A673 (cell line): Measurements from ENCODE around the gene HMGXB3. TPM values are rescaled to one million over a fixed set of nuclear protein-coding genes. Genes with fewer than 3 reads are reported as not detected.

Source experiments
- BruUV-seq: library from RNA; stranded (reverse); fragments of 400-500 nt; replicated peaks from 2 replicates; lab custom pipeline; 2021; lab: Mats Ljungman, UMichigan
- CTCF ChIA-PET: fragments of 300-600 bp; sonication (Branson Sonifier 250); formaldehyde crosslinking; loops from one replicate; lab custom pipeline; 2022; ENCODE audit warnings: antibody characterized with exemption; lab: Charles Lee
- POLR2A ChIA-PET: fragments of 300-600 bp; sonication (Branson Sonifier 250); formaldehyde crosslinking; loops from one replicate; lab custom pipeline; 2022; ENCODE audit warnings: antibody characterized with exemption; ENCODE audit not compliant: low non-redundant PET; lab: Charles Lee
- DNase-seq: peaks from one replicate; pipeline ENCODE4 v3.0.0-alpha.2; 2015; ENCODE audit warnings: low spot score
- H3K27ac ChIP-seq: fragments of 200-600 bp; sonication (generic); 2 replicates; pipeline ENCODE4 v1.5.1; 2016; ENCODE audit warnings: mixed run types, low read depth, mild to moderate bottlenecking, mixed read lengths, antibody characterized with exemption, low read length; ENCODE audit not compliant: poor library complexity, severe bottlenecking
- H3K27me3 ChIP-seq: fragments of 200-600 bp; sonication (generic); replicated peaks from 2 replicates; pipeline ENCODE4 v1.6.1; 2017; ENCODE audit warnings: mixed run types, low read depth, mild to moderate bottlenecking, mixed read lengths, antibody characterized with exemption, low read length; ENCODE audit not compliant: insufficient read depth, poor library complexity
- H3K36me3 ChIP-seq: fragments of 200-600 bp; sonication (generic); 2 replicates; pipeline ENCODE4 v1.6.1; 2016; ENCODE audit warnings: mixed run types, mild to moderate bottlenecking, mixed read lengths, antibody characterized with exemption, low read length; ENCODE audit not compliant: insufficient read depth, poor library complexity, severe bottlenecking
- H3K4me1 ChIP-seq: fragments of 200-600 bp; sonication (generic); 2 replicates; pipeline ENCODE4 v1.6.1; 2017; ENCODE audit warnings: mixed run types, mild to moderate bottlenecking, mixed read lengths, antibody characterized with exemption, low read length; ENCODE audit not compliant: insufficient read depth, poor library complexity, severe bottlenecking
- H3K4me3 ChIP-seq: fragments of 200-600 bp; sonication (generic); 2 replicates; pipeline ENCODE4 v1.5.1; 2016; ENCODE audit warnings: low read depth, mixed run types, mild to moderate bottlenecking, mixed read lengths, low read length; ENCODE audit not compliant: poor library complexity, severe bottlenecking
- H3K9me3 ChIP-seq: fragments of 200-600 bp; sonication (generic); 2 replicates; pipeline ENCODE4 v1.6.1; 2016; ENCODE audit warnings: mixed run types, low read depth, mild to moderate bottlenecking, mixed read lengths, antibody characterized with exemption, low read length; ENCODE audit not compliant: poor library complexity, severe bottlenecking
- EZH2 ChIP-seq: fragments of 200-600 bp; sonication (generic); IDR thresholded peaks from 2 replicates; pipeline ENCODE4 v1.6.1; 2017; ENCODE audit warnings: borderline replicate concordance, low read depth, mild to moderate bottlenecking, mixed read lengths, antibody characterized with exemption, low read length; ENCODE audit not compliant: poor library complexity, severe bottlenecking
- intact Hi-C: fragments of 100-400 bp; cut with micrococcal nuclease; formaldehyde crosslinking; loops from one replicate; pipeline ENCODE4 v1.10.0; 2022; ENCODE audit not compliant: unreplicated experiment
- total RNA-seq: library from RNA; stranded (reverse); gene quantifications from 2 replicates; pipeline ENCODE4 v1.2.3, GENCODE V29; 2021
- TF ChIP-seq, protein P1 (sequence below): fragments of 300-800, 200-600 bp; sonication (generic); conservative IDR thresholded peaks from 2 replicates; pipeline ENCODE4 v1.5.1; 2017; ENCODE audit warnings: low read depth, mild to moderate bottlenecking, antibody characterized with exemption, low read length, moderate library complexity, mixed read lengths

HMGXB3 gene
- total RNA-seq, 1 experiment from 2014 or later: 52.6 TPM

DNA sequence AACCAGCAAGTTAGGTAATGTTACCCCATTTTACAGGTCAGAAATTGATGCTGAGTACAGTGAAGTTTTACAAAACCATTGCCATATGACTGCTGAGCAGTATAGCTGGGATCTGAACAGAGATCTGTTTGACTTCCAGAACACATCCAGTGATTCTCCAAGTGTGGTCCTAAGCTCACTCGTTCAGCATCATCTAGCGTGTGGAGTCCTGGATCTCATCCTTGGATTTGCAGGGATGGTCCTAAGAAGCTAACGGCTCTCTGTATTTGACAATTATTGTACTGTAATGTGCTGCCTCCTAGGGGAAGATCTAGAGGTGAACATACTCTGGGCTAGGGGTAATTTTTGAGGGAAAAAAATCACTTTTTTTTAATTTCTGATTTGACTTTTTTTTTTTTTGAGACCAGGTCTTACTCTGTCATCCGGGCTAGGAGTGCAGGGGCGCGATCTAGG lies 38.6 kb upstream of the HMGXB3 start:
- BruUV-seq: no TSS peak
- peak; percentile 78 for DNase-seq

GRCh38 chr5:149962601-149963300 lies 37.8 kb upstream of the HMGXB3 start:
- no TSS peak for BruUV-seq
- H3K27me3 ChIP-seq: no peaks in the 10 kb centered on the region
- H3K4me1 ChIP-seq: peaks cover 36% of the 10 kb centered on the region
- peak overlapping the region; percentile 92 for H3K27ac ChIP-seq
- DNase-seq: peak; percentile 38
- TF ChIP-seq, protein P1, sequence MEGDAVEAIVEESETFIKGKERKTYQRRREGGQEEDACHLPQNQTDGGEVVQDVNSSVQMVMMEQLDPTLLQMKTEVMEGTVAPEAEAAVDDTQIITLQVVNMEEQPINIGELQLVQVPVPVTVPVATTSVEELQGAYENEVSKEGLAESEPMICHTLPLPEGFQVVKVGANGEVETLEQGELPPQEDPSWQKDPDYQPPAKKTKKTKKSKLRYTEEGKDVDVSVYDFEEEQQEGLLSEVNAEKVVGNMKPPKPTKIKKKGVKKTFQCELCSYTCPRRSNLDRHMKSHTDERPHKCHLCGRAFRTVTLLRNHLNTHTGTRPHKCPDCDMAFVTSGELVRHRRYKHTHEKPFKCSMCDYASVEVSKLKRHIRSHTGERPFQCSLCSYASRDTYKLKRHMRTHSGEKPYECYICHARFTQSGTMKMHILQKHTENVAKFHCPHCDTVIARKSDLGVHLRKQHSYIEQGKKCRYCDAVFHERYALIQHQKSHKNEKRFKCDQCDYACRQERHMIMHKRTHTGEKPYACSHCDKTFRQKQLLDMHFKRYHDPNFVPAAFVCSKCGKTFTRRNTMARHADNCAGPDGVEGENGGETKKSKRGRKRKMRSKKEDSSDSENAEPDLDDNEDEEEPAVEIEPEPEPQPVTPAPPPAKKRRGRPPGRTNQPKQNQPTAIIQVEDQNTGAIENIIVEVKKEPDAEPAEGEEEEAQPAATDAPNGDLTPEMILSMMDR: no peak
- no peak for TF ChIP-seq EZH2
- intact Hi-C loops: no loop called here
- peak overlapping the region; percentile 85 for H3K4me3 ChIP-seq
- peaks cover 14% of the 10 kb centered on the region for H3K36me3 ChIP-seq
- POLR2A ChIA-PET: interaction anchor here (0.6 to 0.7 kb wide), 2 partner anchors 14 to 334 kb away, joined by 3 read pairs; no protein-coding TSS in a partner anchor
- CTCF ChIA-PET: interaction anchor here (1.0 to 2.3 kb wide), 6 partner anchors 25 to 129 kb away, joined by 3 to 17 read pairs (median 8); no protein-coding TSS in a partner anchor
- no peaks in the 10 kb centered on the region for H3K9me3 ChIP-seq

More for the DNA sequence above, 38.6 kb upstream of the HMGXB3 start:
- H3K27ac ChIP-seq: peak overlapping the region; percentile 92
- ChIA-PET CTCF (interaction anchor here (0.6 to 2.3 kb wide), 8 partner anchors 10 to 147 kb away, joined by 3 to 17 read pairs (median 7); no protein-coding TSS in a partner anchor), POLR2A (interaction anchor here (0.6 to 0.7 kb wide), 3 partner anchors 45 to 333 kb away, joined by 3 read pairs; no protein-coding TSS in a partner anchor)
- H3K27me3 ChIP-seq: no peaks in the 10 kb centered on the region
- TF ChIP-seq, protein P1: peak; percentile 60
- no peak for TF ChIP-seq EZH2
- peaks cover 11% of the 10 kb centered on the region for H3K36me3 ChIP-seq
- peaks cover 36% of the 10 kb centered on the region for H3K4me1 ChIP-seq
- no peaks in the 10 kb centered on the region for H3K9me3 ChIP-seq
- intact Hi-C loops: loop anchor here (2.0 kb wide), 1 partner anchor 25 kb away; no protein-coding TSS in a partner anchor
- H3K4me3 ChIP-seq: peak overlapping the region; percentile 85

- Histone ChIP-seq H3K36me3 (peaks cover 17% of the 10 kb centered on the region), H3K4me3 (no peak overlapping the region), H3K27me3 (no peaks in the 10 kb centered on the region), H3K4me1 (peaks cover 36% of the 10 kb centered on the region), H3K27ac (peak overlapping the region; percentile 10), H3K9me3 (no peaks in the 10 kb centered on the region)
- POLR2A ChIA-PET: no interaction called here
- no peak for TF ChIP-seq EZH2
- TF ChIP-seq, protein P1: no peak
- CTCF ChIA-PET: no interaction called here
- intact Hi-C loops: no loop called here
- no TSS peak for BruUV-seq
- DNase-seq: no peak
Observed at GRCh38 chr5:149963729-149964128, 36.8 kb upstream of the HMGXB3 start.
